GM12865 (cell line): ENCODE results near the gene CWF19L2.
A peak's percentile ranks its signal among the peaks of the same experiment; 100 is the strongest.
"Not testable (repeated sequence)": the region's sequence is repeated elsewhere in the genome, so short reads cannot be mapped to it uniquely, and the experiment has no call there.

Source experiments
- DNase-seq: peaks from one replicate; pipeline ENCODE4 v3.0.0; 2010; ENCODE audit warnings: low read depth
- H3K4me3 ChIP-seq: 2 replicates; pipeline ENCODE4 v1.5.1; 2011; ENCODE audit warnings: mild to moderate bottlenecking, low read depth, low read length, control low read depth
- TF ChIP-seq, protein P1 (sequence below): IDR thresholded peaks from 2 replicates; pipeline ENCODE4 v1.5.1; 2011; ENCODE audit warnings: low read length, control low read depth, low read depth, inconsistent platforms; ENCODE audit not compliant: insufficient read depth; ENCODE audit errors: missing control alignments

Gene CWF19L2

DNA sequence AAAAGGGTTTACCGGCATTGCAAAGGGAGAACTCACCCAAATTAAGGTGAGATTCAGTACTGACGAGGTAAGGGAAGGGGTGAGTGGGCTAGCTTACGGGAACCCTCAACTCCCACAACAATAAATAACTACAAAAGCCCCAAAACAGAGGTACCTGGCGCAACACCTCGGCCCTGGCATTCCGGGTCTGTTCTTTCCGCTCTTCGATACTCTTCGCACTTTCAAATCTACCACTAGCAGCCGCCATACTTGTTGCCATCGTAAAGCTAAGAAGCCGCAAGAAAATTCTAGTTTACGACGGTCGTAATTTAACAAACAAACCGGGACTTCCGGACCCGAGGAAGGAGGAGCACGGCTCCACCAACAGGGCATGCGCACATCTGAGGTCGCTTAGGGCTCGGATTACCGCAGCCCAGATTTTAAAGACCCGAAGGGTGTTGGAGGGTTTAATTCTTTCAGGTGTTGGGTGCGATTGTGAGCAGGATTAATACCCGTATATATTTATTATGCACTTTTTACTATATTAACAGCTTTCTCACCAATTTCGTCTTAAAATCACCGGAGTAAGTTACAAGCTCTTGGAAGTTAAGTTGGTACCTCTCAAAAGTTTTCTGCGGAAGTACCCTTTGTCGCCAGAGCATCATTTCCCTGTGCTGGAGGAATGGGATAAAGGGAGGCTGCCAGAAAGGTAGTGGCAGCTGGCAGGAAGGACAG is at the start of gene CWF19L2:
CWF19L2 (minus strand) TSS at position 268 of the 714 bp plus-strand sequence; CDS start at position 259, 9 bp downstream.
- H3K4me3 ChIP-seq, result peak within 1 kb of the TSS; percentile 94
- TF ChIP-seq, protein P1, sequence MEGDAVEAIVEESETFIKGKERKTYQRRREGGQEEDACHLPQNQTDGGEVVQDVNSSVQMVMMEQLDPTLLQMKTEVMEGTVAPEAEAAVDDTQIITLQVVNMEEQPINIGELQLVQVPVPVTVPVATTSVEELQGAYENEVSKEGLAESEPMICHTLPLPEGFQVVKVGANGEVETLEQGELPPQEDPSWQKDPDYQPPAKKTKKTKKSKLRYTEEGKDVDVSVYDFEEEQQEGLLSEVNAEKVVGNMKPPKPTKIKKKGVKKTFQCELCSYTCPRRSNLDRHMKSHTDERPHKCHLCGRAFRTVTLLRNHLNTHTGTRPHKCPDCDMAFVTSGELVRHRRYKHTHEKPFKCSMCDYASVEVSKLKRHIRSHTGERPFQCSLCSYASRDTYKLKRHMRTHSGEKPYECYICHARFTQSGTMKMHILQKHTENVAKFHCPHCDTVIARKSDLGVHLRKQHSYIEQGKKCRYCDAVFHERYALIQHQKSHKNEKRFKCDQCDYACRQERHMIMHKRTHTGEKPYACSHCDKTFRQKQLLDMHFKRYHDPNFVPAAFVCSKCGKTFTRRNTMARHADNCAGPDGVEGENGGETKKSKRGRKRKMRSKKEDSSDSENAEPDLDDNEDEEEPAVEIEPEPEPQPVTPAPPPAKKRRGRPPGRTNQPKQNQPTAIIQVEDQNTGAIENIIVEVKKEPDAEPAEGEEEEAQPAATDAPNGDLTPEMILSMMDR, result no peak
- DNase-seq, result peak; percentile 96

DNA sequence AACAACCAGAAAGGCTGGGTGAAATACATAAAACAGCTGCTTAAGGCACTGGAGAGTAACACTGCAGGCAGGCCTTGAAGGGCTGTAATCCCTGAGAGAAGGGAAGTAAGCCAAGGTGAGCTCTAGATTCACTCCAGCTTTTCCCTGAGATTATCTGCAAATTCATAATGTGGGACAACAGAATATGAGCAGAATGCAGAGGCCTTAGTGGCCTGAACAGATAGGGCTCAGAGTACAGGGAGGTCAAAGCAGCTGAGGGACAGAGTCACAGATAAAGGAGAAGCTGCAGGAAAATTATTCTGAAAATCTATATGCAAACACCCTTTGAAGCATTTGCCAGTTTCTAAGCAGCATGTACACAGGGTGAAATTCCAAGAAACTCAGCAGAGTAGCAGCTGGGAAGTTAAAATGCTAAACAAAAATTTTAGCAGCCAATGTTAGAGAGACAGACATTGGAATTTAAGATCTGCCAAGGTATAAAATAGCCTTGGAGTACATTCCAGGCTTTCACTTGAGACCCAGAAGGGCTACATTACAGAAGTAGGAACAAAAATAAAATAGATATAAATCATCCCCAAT is 48.1 kb upstream of the CWF19L2 start:
- H3K4me3 ChIP-seq, result no peak overlapping the region
- TF ChIP-seq, protein P1, result no peak
- no peak for DNase-seq

DNA sequence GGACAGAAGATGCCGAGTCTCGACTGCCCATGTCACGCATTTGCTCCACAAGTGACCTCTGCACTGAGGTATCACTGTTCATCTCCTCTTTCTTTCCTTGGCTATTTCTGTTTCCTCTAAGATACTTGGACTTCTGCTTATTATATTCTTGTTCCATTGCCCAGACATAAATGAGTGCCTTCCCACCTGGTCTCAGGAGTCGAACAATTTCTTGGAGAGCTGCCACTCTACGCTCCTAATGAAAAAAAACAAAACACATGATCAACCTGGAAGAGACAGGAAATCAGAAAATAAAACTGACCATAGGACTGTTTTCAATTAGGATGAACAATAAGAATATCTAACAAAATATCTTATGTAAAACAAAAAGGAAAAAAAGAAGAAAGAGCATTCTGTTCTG is 47.4 kb upstream of the CWF19L2 start:
- H3K4me3 ChIP-seq, result no peak overlapping the region
- DNase-seq, result no peak
- TF ChIP-seq, protein P1, result no peak

DNA sequence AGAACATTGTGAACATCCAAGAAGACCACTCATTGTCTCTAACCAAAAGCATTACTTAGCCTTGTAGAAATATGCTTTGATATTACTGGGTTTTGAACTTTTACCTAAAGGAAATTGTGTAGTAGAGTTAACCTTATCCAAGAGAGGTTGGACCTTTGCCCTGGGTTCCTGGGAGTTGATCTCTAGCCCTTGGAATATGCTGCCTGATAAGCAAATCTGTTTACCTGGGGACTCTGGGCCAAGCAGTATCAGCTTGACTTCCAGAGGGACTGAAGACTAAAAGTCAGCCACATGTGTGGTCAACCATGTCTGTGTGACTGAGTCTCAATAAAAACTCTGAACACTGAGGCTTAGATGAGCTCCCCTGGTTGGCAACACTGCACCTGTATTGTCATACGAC is 44.1 kb upstream of the CWF19L2 start:
- no peak overlapping the region for H3K4me3 ChIP-seq
- DNase-seq, result no peak
- TF ChIP-seq, protein P1, result no peak

DNA sequence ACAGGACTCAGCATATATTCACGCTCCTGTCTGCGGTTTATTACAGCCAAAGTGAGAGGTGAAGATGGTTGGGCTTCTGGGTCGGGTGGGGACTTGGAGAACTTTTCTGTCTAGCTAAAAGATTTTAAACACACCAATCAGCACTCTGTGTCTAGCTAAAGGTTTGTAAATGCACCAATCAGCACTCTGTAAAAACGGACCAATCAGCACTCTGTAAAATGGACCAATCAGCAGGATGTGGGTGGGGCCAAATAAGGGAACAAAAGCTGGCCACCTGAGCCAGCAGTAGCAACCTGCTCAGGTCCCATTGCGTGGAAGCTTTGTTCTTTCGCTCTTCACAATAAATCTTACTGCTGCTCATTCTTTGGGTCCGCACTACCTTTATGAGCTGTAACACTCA is 39.7 kb upstream of the CWF19L2 start:
- not testable (repeated sequence) for H3K4me3 ChIP-seq, DNase-seq

DNA sequence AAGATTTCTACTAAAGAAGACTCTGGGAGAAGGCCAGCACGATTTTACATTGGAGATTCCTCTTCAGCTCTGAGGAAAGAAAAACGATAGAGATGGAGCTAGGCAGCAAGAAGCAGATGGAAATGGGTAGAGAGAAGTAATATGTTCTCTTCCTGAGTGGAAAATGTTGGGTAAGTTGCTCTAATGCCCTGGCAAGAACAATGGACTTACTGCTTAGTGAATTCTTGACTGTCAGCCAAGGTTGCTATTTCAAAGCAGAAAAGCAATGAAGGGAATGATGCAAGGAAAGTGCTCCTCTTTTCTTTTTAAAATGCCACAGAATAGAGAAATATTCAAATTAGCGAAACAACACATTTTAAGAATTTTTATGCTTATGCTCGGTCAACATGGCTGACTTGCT is 38.4 kb upstream of the CWF19L2 start:
- TF ChIP-seq, protein P1, result no peak
- no peak for DNase-seq
- H3K4me3 ChIP-seq, result no peak overlapping the region

DNA sequence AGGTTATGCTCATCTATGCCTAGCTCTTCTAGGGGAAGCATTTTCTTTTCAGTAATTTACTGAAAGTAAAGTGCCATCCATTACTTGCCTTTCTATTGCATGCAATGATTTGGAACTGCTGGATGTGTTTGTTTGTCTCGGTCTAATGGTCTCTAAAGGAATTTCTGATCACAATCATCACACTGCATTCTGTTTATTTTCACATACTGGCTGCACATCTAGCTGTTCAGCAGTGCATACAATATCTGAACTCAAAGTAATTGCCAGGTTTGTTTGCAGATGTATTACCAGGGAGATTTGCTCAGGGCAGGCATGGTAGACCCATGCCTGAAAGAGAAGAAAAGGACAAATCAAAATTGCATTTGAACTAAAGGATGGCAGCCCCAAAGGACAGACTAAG is 36.4 kb upstream of the CWF19L2 start:
- H3K4me3 ChIP-seq, result no peak overlapping the region
- no peak for DNase-seq

More for the DNA sequence above, 36.4 kb upstream of the CWF19L2 start:
- TF ChIP-seq, protein P1, result no peak
